ENCODE data around the gene FBXL7. TPM values are rescaled to one million over a fixed set of nuclear protein-coding genes. Genes with fewer than 3 reads are reported as not detected.

FBXL7 gene
- total RNA-seq, 4 donors from 2014 or later = 2.1 to 25.6 (median 6.5) TPM

- H3K27ac ChIP-seq = no peak overlapping the region
- TF ChIP-seq POLR2A (IDR thresholded peaks at IDR 0.05) (no peak), CTCF (IDR thresholded peaks at IDR 0.05) (no peak)
- no peak for DNase-seq
- no peaks in the 10 kb centered on the region for H3K4me1 ChIP-seq
- H3K9me3 ChIP-seq = no peaks in the 10 kb centered on the region
- H3K4me3 ChIP-seq = no peak overlapping the region
- no peaks in the 10 kb centered on the region for H3K36me3 ChIP-seq
- no peaks in the 10 kb centered on the region for H3K27me3 ChIP-seq
Measured at GRCh38 chr5:15539951-15540350, 40.0 kb downstream of the FBXL7 start.

DNA sequence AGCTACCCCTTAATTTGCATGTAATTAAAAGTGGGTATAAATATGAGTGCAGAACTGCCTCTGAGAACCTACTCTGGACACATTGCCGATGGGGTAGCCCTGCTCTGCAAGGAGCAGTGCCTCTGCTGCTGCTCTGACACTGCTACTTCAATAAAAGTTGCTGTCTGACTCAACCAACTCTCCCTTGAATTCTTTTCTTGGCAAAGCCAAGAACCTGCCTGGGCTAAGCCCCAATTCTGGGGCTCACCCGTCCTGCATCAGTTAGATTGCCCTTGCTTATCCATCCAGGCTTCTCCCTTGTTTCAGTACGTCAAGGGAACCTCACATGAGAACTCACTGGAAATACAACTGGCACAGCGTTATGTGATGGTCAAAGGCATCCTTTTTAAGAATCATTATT, 44.1 kb downstream of the FBXL7 start:
- Histone ChIP-seq H3K27me3 (no peaks in the 10 kb centered on the region), H3K9me3 (no peaks in the 10 kb centered on the region), H3K4me1 (no peaks in the 10 kb centered on the region), H3K36me3 (no peaks in the 10 kb centered on the region), H3K27ac (no peak overlapping the region), H3K4me3 (no peak overlapping the region)
- no peak for DNase-seq
- TF ChIP-seq CTCF (IDR thresholded peaks at IDR 0.05) (no peak), POLR2A (IDR thresholded peaks at IDR 0.05) (no peak)

GRCh38 chr5:15545082-15545481, 45.1 kb downstream of the FBXL7 start:
- H3K36me3 ChIP-seq = no peaks in the 10 kb centered on the region
- no peaks in the 10 kb centered on the region for H3K4me1 ChIP-seq
- TF ChIP-seq CTCF (IDR thresholded peaks at IDR 0.05) = no peak
- TF ChIP-seq POLR2A (IDR thresholded peaks at IDR 0.05) = no peak
- no peak for DNase-seq
- no peak overlapping the region for H3K27ac ChIP-seq
- no peak overlapping the region for H3K4me3 ChIP-seq
- H3K9me3 ChIP-seq = no peaks in the 10 kb centered on the region
- no peaks in the 10 kb centered on the region for H3K27me3 ChIP-seq

GRCh38 chr5:15547261-15547839, 47.4 kb downstream of the FBXL7 start:
- Histone ChIP-seq H3K4me1 (no peaks in the 10 kb centered on the region), H3K4me3 (no peak overlapping the region), H3K27me3 (no peaks in the 10 kb centered on the region), H3K36me3 (no peaks in the 10 kb centered on the region), H3K27ac (no peak overlapping the region), H3K9me3 (no peaks in the 10 kb centered on the region)
- no peak for DNase-seq
- TF ChIP-seq CTCF (IDR thresholded peaks at IDR 0.05) = no peak

GRCh38 chr5:15549961-15550360, 50.0 kb downstream of the FBXL7 start:
- DNase-seq = no peak
- H3K27me3 ChIP-seq = no peaks in the 10 kb centered on the region
- H3K36me3 ChIP-seq = no peaks in the 10 kb centered on the region
- H3K4me1 ChIP-seq = no peaks in the 10 kb centered on the region
- H3K9me3 ChIP-seq = no peaks in the 10 kb centered on the region
- no peak overlapping the region for H3K4me3 ChIP-seq
- H3K27ac ChIP-seq = no peak overlapping the region
- TF ChIP-seq CTCF (IDR thresholded peaks at IDR 0.05) (no peak), POLR2A (IDR thresholded peaks at IDR 0.05) (no peak)
